CD4-positive, alpha-beta T cell treated with Interleukin-4 for 1 hour (primary cell): ENCODE results near the gene AKTIP.

ENCODE experiments used
- DNase-seq, 2 donors: peaks; one replicate each; pipeline ENCODE4 v3.0.0-alpha.2; 2020 to 2022

The AKTIP gene

DNA sequence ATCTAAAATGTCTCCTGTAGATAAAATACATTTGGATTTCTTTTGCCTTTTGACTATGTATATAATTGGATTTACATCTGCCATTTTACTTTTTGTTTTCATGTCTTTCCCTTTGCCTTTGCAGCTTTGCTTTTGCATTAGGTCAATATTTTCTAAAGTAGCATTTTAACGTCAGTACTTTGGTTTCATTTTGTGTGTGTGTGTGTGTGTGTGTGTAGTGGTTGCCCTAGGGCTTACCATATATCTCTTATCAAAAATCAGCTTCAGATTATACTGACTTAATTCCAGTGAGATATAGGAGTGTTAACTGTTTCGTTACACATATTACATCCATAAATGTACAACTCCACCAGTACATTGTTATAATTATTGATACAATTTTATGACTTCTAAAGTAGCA, 26.1 kb downstream of the AKTIP start:
- DNase-seq = peak in 1 of 2 donors; percentile 20

DNA sequence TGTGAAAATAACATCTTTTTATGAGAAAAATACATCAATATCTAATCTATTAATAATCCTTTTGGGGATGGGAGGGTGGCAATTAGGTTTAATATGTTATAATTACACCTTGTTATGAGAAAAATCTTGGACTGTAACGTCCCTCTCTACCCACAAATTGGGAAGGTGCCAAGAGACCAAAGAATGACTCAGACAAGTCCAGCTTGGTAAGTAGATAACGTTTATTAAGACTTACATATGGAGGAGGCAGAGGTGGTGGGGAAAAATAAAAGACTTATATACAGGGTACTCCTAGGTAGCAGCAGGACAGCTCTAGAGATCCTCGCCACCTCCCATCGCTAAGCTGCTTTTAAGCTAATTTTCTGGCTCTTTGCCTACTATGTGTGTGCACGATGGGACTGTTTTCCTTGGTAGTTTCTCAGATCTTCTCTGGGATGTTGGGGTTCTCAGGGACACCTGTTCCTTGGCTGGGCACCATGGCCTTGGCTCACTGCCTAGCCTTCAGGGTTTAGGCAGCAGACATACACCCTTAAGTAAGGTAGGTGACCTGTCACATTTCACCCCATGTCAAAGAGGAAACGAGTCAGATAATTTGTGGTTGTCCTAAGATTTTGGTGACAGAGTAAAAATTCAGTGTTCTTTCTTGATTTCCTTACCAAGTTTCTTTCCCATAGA, 37.3 kb downstream of the AKTIP start:
- no peak for DNase-seq

DNA sequence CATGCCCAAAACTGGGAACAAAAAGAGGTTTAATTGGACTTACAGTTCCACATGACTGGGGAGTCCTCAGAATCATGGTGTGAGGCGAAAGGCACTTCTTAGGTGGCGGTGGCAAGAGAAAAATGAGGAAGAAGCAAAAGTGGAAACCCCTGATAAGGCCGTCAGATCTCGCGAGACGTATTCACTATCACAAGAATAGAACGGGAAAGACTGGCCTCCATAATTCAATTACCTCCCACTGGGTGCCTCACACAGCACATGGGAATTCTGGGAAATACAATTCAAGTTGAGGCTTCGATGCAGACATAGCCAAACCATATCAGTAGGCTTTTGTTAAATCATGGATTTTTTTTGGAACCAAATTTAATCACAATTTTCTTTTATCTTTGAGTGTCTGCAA, 44.4 kb downstream of the AKTIP start:
- DNase-seq = no peak

DNA sequence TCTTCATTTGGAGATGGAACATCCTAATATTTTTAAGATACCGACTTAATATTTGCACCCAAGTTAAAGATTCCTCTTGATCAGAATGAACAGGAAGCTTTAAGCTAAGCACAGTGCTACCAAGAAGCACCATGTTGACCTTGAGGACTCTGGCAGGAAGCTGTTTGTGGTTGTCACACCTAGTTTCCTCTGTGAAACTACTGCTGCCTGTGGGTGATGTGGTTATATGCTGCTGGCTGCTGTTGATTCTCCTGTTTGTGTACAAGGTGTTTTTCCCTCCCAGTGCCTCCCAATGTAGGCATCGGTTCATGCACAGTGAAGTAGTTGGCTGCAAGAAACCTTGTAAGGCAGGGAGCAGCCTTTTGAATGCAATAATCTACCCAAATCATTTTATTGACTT, 45.3 kb downstream of the AKTIP start:
- peak; percentile 82 to 87 for DNase-seq

DNA sequence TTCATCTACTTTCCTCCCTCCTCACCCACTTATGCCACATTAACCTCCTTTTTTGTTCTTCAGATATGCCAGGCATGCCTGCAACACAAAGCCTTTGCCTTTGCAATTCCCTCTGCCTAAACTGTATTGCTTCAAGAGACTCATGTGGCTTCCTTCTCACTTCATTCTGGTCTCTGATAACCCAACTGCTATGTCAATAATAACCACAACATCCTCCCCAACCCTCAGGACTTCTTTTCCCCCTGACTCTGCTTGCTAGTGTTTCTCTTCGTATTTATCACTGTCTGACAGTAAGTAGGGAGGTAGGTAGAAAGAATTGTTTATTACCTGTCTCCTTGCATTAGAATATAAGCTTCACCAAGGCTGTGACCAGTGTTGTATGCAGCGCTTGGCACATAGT, 46.4 kb downstream of the AKTIP start:
- peak; percentile 38 to 78 for DNase-seq

DNA sequence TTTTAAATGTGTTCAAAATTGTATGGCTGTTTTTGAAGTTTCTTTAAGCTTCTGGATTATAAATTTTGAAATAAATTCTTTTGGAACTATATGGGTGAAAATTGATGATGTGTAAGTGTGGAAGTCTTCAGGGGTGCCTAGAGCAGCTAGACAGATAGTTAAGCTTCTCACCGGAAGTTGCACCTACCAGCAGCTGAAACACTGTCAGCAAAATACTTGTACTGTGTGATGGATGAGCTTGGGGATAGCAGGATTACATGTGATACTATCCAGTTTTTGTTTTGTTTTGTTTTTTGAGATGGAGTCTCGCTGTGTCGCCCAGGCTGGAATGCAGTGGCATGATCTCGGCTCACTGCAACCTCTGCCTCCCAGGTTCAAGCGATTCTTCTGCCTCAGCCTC, 49.1 kb downstream of the AKTIP start:
- DNase-seq = peak; percentile 21 to 52

DNA sequence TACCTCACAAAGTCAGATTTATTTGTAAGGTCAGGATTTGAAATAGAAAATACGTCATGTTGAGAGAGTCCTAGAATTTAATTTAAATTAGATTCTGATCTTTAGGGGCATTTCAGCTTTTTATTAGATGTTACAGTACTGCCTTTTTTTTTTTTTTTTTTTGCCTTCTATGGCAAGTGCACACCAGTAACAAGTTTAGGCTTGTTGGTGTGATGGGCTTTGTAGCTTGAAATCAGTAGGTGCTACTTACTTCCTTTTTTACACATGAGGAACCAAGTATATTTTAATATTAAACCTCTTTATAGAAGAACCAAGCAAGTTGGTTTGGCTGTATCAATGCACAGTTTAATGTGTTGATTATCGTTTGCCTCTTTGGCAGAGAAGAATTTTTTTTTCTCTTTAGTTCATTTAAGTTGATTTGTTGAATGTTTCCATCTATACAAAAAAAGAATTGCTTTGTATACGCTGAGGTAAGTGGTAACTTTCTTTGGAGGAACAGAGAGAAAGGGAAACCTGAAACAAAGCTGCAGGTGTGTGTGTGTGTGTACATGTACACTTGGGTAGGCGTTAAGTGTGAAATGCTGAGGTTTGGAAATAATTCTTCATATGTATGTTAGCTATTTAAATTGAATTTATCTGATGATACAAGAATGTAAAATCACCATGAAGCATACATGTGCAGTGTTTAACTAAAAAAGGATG, 53.0 kb downstream of the AKTIP start:
- DNase-seq = peak in 1 of 2 donors; percentile 16

DNA sequence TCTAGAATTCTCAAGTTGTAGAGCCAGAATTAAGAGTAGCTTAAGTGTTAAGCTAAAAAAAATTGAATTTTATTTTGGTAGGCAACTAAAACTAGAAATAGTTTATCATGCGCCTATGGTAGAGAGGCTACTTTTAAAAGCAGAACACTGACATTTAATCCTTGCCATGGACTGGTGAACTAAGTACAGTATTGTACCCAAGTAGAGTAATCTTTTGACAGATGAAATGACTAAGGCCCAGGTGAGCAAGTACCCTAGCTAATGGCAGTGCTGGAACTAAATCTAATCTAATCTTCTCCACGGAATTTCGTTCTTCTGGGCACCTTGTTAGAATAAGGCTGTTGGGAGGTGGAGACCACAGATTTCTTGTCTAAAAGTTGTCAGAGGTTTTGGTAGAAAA, 56.9 kb downstream of the AKTIP start:
- DNase-seq = no peak

DNA sequence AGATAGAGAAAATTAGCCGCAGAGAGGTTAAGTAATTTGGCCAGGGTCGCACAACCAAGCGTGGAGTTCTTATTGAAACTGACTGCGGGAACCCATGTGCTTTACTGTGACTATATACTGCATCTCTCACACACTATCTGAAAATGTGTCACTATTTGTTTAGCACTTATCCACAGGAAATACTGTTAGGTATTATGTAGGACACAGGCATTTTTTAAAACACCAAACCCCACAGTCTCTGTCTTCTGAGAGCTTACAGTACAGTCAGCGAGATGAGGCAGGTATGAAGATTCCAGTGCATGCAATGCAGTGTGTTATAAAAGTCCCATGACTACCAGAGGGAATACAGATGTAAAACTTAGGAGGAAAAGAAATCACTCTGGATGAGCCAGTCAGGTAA, 57.5 kb downstream of the AKTIP start:
- DNase-seq = peak in 1 of 2 donors; percentile 18
